Fibroblast of lung (primary cell): Measurements from ENCODE around the gene SHLD2.

ENCODE experiments used
- CTCF ChIP-seq, 2 donors: IDR thresholded peaks in 1 of 2; conservative IDR thresholded peaks in 1 of 2; 1 replicate in 1 of 2; 2 replicates in 1 of 2; pipeline ENCODE4 v1.5.1; 2011 to 2012; ENCODE audit warnings: low read length in 2 of 2, control low read depth in 1 of 2, inconsistent platforms in 1 of 2, low read depth in 1 of 2, mild to moderate bottlenecking in 1 of 2
- EZH2 ChIP-seq: IDR thresholded peaks from 2 replicates; pipeline ENCODE4 v1.5.1; 2012; ENCODE audit warnings: low read length, control low read depth, mild to moderate bottlenecking; ENCODE audit errors: missing control alignments

- TF ChIP-seq CTCF (conservative IDR thresholded peaks at IDR 0.05 in 1 of 2, IDR thresholded peaks at IDR 0.05 in 1 of 2; ENCODE audit: low read depth in 1 of 2, low read length in 2 of 2) = no peak
- no peak for TF ChIP-seq EZH2
Measured at GRCh38 chr10:87066178-87066577, 28.8 kb upstream of the SHLD2 start.
